ENCODE data around the gene MPL. TPM values are rescaled to one million over a fixed set of nuclear protein-coding genes. Genes with fewer than 3 reads are reported as not detected.

Gene MPL
- total RNA-seq, 1 experiment from 2014 or later = not detected

GRCh38 chr1:43314233-43314632 is 23.4 kb upstream of the MPL start (continued):
- TF ChIP-seq CTCF (IDR thresholded peaks at IDR 0.05 in 2 of 3, conservative IDR thresholded peaks at IDR 0.05 in 1 of 3; ENCODE audit: borderline replicate concordance in 1 of 3, insufficient read depth in 1 of 3, low read depth in 2 of 3, low read length in 2 of 3) = no peak

GRCh38 chr1:43315481-43315880 is 22.1 kb upstream of the MPL start:
- no peak overlapping the region for H3K27ac ChIP-seq (ENCODE audit: low read depth, low read length)
- no peaks in the 10 kb centered on the region for H3K79me2 ChIP-seq (ENCODE audit: insufficient read depth, low read length)
- DNase-seq (ENCODE audit: low read depth, low spot score) = no peak
- ChIA-PET RAD21 (ENCODE audit: low non-redundant PET in 1 of 2, low total read pairs in 2 of 2, uncharacterized antibody in 2 of 2, unreplicated experiment in 2 of 2) (no interaction called here), POLR2A (no interaction called here), CTCF (no interaction called here)
- H3K9me3 ChIP-seq (ENCODE audit: control insufficient read depth in 1 of 2, insufficient read depth in 1 of 2, low read depth in 1 of 2, low read length in 2 of 2) = no peaks in the 10 kb centered on the region
- H2AFZ ChIP-seq (ENCODE audit: low read depth, low read length, poor library complexity, severe bottlenecking) = no peak overlapping the region
- H3K4me1 ChIP-seq (ENCODE audit: control insufficient read depth in 1 of 2, insufficient read depth in 2 of 2, low read length in 2 of 2) = peaks cover 0 to 11% of the 10 kb centered on the region in 2 experiments; a peak in 1 of 4 replicates
- H4K20me1 ChIP-seq (ENCODE audit: insufficient read depth) = no peaks in the 10 kb centered on the region
- H3K36me3 ChIP-seq (ENCODE audit: control insufficient read depth in 1 of 2, insufficient read depth in 2 of 2, low read length in 2 of 2) = no peaks in the 10 kb centered on the region
- no peak overlapping the region for H3K4me2 ChIP-seq (ENCODE audit: low read length)
- no peak overlapping the region for H3K4me3 ChIP-seq (replicated peaks in 1 of 2; ENCODE audit: low read depth in 1 of 2, low read length in 2 of 2)
- TF ChIP-seq JUND (IDR thresholded peaks at IDR 0.05) = no peak
- TF ChIP-seq, protein P1, sequence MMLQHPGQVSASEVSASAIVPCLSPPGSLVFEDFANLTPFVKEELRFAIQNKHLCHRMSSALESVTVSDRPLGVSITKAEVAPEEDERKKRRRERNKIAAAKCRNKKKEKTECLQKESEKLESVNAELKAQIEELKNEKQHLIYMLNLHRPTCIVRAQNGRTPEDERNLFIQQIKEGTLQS (IDR thresholded peaks at IDR 0.05) = no peak
- TF ChIP-seq ZBTB33 (IDR thresholded peaks at IDR 0.05; ENCODE audit: extremely low read depth, insufficient replicate concordance, low read length) = no peak
- no peak for TF ChIP-seq TCF7L2 (IDR thresholded peaks at IDR 0.05; ENCODE audit: borderline replicate concordance, extremely low read depth, insufficient read depth, insufficient read length)
- no peak for TF ChIP-seq ELF1 (IDR thresholded peaks at IDR 0.05; ENCODE audit: borderline replicate concordance, low read depth)
- no peak for TF ChIP-seq EZH2 (IDR thresholded peaks at IDR 0.05)
- TF ChIP-seq SIN3A (IDR thresholded peaks at IDR 0.05; ENCODE audit: low read depth) = no peak
- no peak for TF ChIP-seq CBX3 (IDR thresholded peaks at IDR 0.05; ENCODE audit: low read depth)
- no peak for TF ChIP-seq RAD21 (IDR thresholded peaks at IDR 0.05; ENCODE audit: low read depth)
- no peak for TF ChIP-seq REST (IDR thresholded peaks at IDR 0.05; ENCODE audit: low read depth)
- H3K27me3 ChIP-seq (ENCODE audit: insufficient read depth, low read length) = no peaks in the 10 kb centered on the region
- H3K9ac ChIP-seq (ENCODE audit: low read length) = no peak overlapping the region
- no TSS peak for BruUV-seq (replicated peaks)
- intact Hi-C loops (cut with micrococcal nuclease) = no loop called here
- no peaks in the 10 kb centered on the region for H3K9me2 ChIP-seq (ENCODE audit: insufficient read depth)
- ATAC-seq = no peak
